ENCODE data around the gene NAALADL2.

DNA sequence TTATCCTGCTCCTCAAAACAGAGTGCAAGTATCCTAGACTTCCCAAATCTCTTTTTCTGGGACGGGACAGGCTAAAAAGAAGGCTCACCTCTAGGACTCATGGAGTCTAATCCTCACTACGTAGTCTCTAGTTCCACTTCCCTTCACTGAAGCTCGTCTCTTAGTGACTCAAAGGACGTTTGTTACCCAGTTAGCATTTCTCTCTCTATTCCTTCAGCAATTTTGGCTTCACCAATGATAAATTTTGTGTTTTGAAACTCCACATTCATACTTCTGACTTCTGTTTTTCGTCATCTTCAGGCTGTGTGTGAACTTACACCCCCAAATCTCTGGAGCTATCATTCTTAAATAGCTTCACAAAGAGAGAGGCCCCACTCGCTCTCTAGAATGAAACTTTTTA, 627.1 kb downstream of the NAALADL2 start:
- TF ChIP-seq, protein P1, sequence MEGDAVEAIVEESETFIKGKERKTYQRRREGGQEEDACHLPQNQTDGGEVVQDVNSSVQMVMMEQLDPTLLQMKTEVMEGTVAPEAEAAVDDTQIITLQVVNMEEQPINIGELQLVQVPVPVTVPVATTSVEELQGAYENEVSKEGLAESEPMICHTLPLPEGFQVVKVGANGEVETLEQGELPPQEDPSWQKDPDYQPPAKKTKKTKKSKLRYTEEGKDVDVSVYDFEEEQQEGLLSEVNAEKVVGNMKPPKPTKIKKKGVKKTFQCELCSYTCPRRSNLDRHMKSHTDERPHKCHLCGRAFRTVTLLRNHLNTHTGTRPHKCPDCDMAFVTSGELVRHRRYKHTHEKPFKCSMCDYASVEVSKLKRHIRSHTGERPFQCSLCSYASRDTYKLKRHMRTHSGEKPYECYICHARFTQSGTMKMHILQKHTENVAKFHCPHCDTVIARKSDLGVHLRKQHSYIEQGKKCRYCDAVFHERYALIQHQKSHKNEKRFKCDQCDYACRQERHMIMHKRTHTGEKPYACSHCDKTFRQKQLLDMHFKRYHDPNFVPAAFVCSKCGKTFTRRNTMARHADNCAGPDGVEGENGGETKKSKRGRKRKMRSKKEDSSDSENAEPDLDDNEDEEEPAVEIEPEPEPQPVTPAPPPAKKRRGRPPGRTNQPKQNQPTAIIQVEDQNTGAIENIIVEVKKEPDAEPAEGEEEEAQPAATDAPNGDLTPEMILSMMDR (conservative IDR thresholded peaks at IDR 0.05 in 1 of 2, IDR thresholded peaks at IDR 0.05 in 1 of 2; ENCODE audit: low read depth in 1 of 2, low read length in 2 of 2) = no peak
- TF ChIP-seq EZH2 (IDR thresholded peaks at IDR 0.05; ENCODE audit: low read length, missing control alignments) = no peak
